SU-DHL-6 (cell line): ENCODE data around the gene TTC32.

Source experiments
- EZH2phosphoT487 ChIP-seq: fragments of 200-600 bp; sonication (generic), shearing (Covaris generic); conservative IDR thresholded peaks from 2 replicates; pipeline ENCODE4 v1.6.1; 2018; ENCODE audit warnings: mild to moderate bottlenecking, antibody characterized with exemption, low read length, moderate library complexity, mixed read lengths
- TF ChIP-seq, protein P1 (sequence below): fragments of 200-600 bp; sonication (generic); IDR thresholded peaks from one replicate; pipeline ENCODE4 v1.5.1; 2017; ENCODE audit warnings: antibody characterized with exemption, mild to moderate bottlenecking, low read length, moderate library complexity; ENCODE audit not compliant: insufficient read depth, poor library complexity, severe bottlenecking

DNA sequence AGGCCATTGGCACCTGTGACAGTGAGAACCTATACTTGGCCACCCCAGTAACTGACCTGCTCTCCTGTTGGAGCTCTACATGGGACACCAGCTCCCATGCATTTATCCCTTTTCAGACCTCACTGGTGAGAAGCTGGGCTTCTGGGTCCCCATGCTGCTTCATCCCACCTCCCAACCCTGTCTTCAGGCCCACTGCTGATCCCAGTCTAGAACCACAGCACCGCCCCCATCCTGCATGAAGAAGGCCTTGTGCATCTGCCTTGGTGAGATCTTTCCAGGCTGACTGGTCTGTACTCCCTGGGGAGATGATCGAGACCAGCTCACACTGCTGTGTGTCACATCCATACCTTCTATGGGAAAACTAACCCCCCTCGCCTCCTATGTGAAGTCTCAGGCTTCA lies 22.7 kb downstream of the TTC32 start:
- TF ChIP-seq, protein P1, sequence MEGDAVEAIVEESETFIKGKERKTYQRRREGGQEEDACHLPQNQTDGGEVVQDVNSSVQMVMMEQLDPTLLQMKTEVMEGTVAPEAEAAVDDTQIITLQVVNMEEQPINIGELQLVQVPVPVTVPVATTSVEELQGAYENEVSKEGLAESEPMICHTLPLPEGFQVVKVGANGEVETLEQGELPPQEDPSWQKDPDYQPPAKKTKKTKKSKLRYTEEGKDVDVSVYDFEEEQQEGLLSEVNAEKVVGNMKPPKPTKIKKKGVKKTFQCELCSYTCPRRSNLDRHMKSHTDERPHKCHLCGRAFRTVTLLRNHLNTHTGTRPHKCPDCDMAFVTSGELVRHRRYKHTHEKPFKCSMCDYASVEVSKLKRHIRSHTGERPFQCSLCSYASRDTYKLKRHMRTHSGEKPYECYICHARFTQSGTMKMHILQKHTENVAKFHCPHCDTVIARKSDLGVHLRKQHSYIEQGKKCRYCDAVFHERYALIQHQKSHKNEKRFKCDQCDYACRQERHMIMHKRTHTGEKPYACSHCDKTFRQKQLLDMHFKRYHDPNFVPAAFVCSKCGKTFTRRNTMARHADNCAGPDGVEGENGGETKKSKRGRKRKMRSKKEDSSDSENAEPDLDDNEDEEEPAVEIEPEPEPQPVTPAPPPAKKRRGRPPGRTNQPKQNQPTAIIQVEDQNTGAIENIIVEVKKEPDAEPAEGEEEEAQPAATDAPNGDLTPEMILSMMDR = no peak
- no peak for TF ChIP-seq EZH2phosphoT487
